Measurements from ENCODE around the gene MCTP1.

DNA sequence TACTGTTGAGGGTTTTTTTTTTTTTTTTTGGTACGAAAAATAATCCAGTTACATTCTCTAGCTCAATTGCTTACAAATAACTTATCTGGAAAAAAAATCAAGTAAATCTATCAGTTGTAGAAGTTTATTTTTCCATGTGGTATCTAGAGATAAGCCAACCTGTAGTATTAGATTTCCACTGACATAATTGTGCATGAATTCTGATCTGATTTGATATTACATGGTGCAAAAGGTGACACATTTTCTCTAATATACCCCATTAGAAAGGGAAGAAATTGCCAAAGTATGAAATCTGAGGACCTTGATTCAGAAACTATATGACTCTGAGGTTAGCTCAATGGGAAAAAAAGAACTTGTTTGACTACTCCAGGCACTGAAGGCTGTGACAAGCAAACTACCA, 524.9 kb downstream of the MCTP1 start:
- TF ChIP-seq SAP30 (IDR thresholded peaks at IDR 0.05; ENCODE audit: insufficient read depth, insufficient replicate concordance, low read length) (no peak), CTCF (IDR thresholded peaks at IDR 0.05; ENCODE audit: control extremely low read depth in 1 of 3, insufficient read depth in 1 of 3, low read depth in 1 of 3, low read length in 3 of 3) (no peak), RBBP5 (IDR thresholded peaks at IDR 0.05; ENCODE audit: borderline replicate concordance, low read depth, low read length) (no peak), CEBPB (IDR thresholded peaks at IDR 0.05; ENCODE audit: low read depth, low read length) (no peak), CTBP2 (IDR thresholded peaks at IDR 0.05; ENCODE audit: borderline replicate concordance, insufficient read depth, insufficient read length, low read length) (no peak), ATF3 (IDR thresholded peaks at IDR 0.05; ENCODE audit: insufficient read depth, low read depth, low read length) (no peak), HDAC6 (IDR thresholded peaks at IDR 0.05; ENCODE audit: low read depth, low read length) (no peak), EZH2 (IDR thresholded peaks at IDR 0.05; ENCODE audit: low read depth, low read length, severe bottlenecking) (no peak), ASH2L (IDR thresholded peaks at IDR 0.05; ENCODE audit: low read length) (no peak), HDAC2 (IDR thresholded peaks at IDR 0.05; ENCODE audit: borderline replicate concordance in 1 of 2, low read depth in 2 of 2, low read length in 2 of 2) (no peak)

Data from H1 (cell line).